Right lobe of liver (tissue), 6 donors: Measurements from ENCODE around the gene PLXNA4. TPM values are rescaled to one million over a fixed set of nuclear protein-coding genes. Genes with fewer than 3 reads are reported as not detected.
A peak's percentile ranks its signal among the peaks of the same experiment; 100 is the strongest.

Experiments used
- ATAC-seq, 4 donors: fragments of 200-7000 bp; cut with Tn5 transposase; one replicate each; pipeline ENCODE4 v1.9.1; 2020; ENCODE audit warnings: mild to moderate bottlenecking in 4 of 4, moderate library complexity in 4 of 4
- DNase-seq, 3 donors: peaks; one replicate each; pipeline ENCODE4 v3.0.0-alpha.2; 2020
- H3K27ac ChIP-seq, 3 donors: fragments of 200-600 bp; one replicate each; pipeline ENCODE4 v1.8.0; 2022
- H3K27me3 ChIP-seq, 2 donors: fragments of 200-600 bp; one replicate each; pipeline ENCODE4 v1.8.0; 2022
- H3K36me3 ChIP-seq, 4 donors: fragments of 200-600 bp; sonication (generic) in 1 of 4; one replicate each; pipeline versions ENCODE4 v1.5.1 to v1.8.0; 2017 to 2022; ENCODE audit warnings: control low read depth in 1 of 4
- H3K4me1 ChIP-seq, 4 donors: fragments of 200-600 bp; sonication (generic) in 1 of 4; one replicate each; pipeline versions ENCODE4 v1.5.1 to v1.8.0; 2017 to 2022; ENCODE audit warnings: control low read depth in 1 of 4
- H3K4me3 ChIP-seq, 3 donors: fragments of 200-600 bp; one replicate each; pipeline ENCODE4 v1.8.0; 2022
- H3K9me3 ChIP-seq, 4 donors: fragments of 200-600 bp; sonication (generic) in 1 of 4; one replicate each; pipeline versions ENCODE4 v1.5.1 to v1.8.0; 2017 to 2022; ENCODE audit warnings: control low read depth in 1 of 4
- POLR2A ChIP-seq: fragments of 450-650 bp; IDR thresholded peaks from one replicate; pipeline ENCODE4 v1.6.1; 2017; ENCODE audit warnings: antibody characterized with exemption, mild to moderate bottlenecking
- WGBS: methylation state at CpG from one replicate; pipeline ENCODE4 v1.1.6; 2018; ENCODE audit warnings: low coverage, low lambda C conversion rate; ENCODE audit not compliant: insufficient coverage; ENCODE audit errors: missing lambda C conversion rate; 5-methylcytosine and 5-hydroxymethylcytosine counted together
- intact Hi-C, 2 donors: fragments of 100-400 bp; cut with DNase I; formaldehyde crosslinking; loops; one replicate each; pipeline versions ENCODE4 v1.11.2 to v1.14.1; 2022
- total RNA-seq, 6 experiments: library from RNA; depleted of rRNA in 2 of 6; stranded (reverse); fragments of >200 nt in 2 of 6; fragmentation: NEBNext Ultra II Directional in 3 of 6; extraction: Animal tissue kit (Norgen Biotek cat#: 25700) in 3 of 6; gene quantifications; one replicate each; pipeline versions ENCODE4 v1.1.0 to v1.2.4, GENCODE V29; 2016 to 2023
- TF ChIP-seq, protein P1 (sequence below), 4 donors: fragments of 200-600 bp in 3 of 4; fragments of 450-650 bp in 1 of 4; IDR thresholded peaks; one replicate each; pipeline versions ENCODE4 v1.5.1 to v1.8.0; 2016 to 2022; ENCODE audit warnings: antibody characterized with exemption in 4 of 4, mild to moderate bottlenecking in 2 of 4
- donor health status: DM: no; HTN: yes; CAD: no.
- donor health status: DM: no; HTN: no; CAD: no.
- donor health status: DM: no; HTN: no; CAD: no.
- donor health status: DM: no; HTN: yes; CAD: no.
- donor health status: DM: no; HTN: yes; CAD: no.

Gene PLXNA4
- total RNA-seq, 6 experiments from 2014 or later, result 0.17 to 0.90 (median 0.30) TPM

DNA sequence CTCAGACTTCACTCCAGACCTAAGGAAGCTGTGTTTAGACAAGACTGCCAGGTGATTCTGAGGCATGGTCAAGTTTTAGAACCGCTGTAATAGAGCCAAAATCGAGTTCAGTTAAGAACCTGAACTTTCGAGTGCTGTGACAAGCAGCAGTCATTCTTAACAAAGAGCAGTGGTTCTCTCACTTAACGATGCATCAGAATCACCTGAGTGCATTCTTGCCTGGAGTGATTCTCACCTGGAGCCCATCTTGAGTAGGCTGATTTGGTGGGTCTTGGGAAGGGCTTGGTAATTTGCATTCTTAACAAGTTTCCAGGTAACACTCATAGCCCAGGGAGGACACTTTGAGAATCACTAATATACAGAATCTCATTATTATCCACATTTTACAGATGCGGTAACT lies 44.7 kb downstream of the PLXNA4 start:
- DNase-seq (no peak), ATAC-seq (no peak)
- TF ChIP-seq, protein P1, sequence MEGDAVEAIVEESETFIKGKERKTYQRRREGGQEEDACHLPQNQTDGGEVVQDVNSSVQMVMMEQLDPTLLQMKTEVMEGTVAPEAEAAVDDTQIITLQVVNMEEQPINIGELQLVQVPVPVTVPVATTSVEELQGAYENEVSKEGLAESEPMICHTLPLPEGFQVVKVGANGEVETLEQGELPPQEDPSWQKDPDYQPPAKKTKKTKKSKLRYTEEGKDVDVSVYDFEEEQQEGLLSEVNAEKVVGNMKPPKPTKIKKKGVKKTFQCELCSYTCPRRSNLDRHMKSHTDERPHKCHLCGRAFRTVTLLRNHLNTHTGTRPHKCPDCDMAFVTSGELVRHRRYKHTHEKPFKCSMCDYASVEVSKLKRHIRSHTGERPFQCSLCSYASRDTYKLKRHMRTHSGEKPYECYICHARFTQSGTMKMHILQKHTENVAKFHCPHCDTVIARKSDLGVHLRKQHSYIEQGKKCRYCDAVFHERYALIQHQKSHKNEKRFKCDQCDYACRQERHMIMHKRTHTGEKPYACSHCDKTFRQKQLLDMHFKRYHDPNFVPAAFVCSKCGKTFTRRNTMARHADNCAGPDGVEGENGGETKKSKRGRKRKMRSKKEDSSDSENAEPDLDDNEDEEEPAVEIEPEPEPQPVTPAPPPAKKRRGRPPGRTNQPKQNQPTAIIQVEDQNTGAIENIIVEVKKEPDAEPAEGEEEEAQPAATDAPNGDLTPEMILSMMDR (IDR thresholded peaks at IDR 0.05), result no peak
- TF ChIP-seq POLR2A, result no peak
- H3K4me3 ChIP-seq, result no peak overlapping the region
- no peaks in the 10 kb centered on the region for H3K36me3 ChIP-seq
- 47% methylated on average over 3 of the region's 5 CpGs for WGBS
- H3K4me1 ChIP-seq, result peaks cover 0 to 5% (median 0%) of the 10 kb centered on the region in 4 donors
- no peaks in the 10 kb centered on the region for H3K27me3 ChIP-seq
- intact Hi-C loops, result no loop called here
- no peak overlapping the region for H3K27ac ChIP-seq
- no peaks in the 10 kb centered on the region for H3K9me3 ChIP-seq

DNA sequence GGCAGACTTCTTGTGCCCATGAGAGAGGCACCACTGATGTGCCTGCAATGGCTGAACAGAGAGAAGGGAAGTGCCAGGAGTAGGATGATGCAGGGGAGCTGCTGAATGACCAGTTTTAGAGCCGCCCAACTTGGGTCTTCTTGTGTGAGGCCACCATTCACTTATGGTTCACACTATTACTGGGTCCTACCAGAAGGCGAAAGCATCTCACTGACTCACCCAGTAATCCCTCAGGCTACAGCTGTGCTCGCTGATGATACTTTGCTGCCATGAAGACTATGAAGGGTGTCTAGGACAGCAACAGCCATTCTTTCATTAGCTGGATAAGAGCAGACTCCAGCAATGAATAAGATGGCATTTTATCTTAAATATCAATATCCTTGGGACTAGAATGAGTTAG lies 47.6 kb downstream of the PLXNA4 start:
- Histone ChIP-seq H3K27ac (no peak overlapping the region), H3K4me1 (peaks cover 0 to 5% (median 0%) of the 10 kb centered on the region in 4 donors), H3K36me3 (no peaks in the 10 kb centered on the region), H3K4me3 (no peak overlapping the region), H3K9me3 (no peaks in the 10 kb centered on the region), H3K27me3 (no peaks in the 10 kb centered on the region)
- DNase-seq, result no peak
- no peak for ATAC-seq
- intact Hi-C loops, result no loop called here
- no peak for TF ChIP-seq POLR2A
- TF ChIP-seq, protein P1 (IDR thresholded peaks at IDR 0.05), result no peak
- no CpG with 5 or more reads among the region's 3 CpGs for WGBS

DNA sequence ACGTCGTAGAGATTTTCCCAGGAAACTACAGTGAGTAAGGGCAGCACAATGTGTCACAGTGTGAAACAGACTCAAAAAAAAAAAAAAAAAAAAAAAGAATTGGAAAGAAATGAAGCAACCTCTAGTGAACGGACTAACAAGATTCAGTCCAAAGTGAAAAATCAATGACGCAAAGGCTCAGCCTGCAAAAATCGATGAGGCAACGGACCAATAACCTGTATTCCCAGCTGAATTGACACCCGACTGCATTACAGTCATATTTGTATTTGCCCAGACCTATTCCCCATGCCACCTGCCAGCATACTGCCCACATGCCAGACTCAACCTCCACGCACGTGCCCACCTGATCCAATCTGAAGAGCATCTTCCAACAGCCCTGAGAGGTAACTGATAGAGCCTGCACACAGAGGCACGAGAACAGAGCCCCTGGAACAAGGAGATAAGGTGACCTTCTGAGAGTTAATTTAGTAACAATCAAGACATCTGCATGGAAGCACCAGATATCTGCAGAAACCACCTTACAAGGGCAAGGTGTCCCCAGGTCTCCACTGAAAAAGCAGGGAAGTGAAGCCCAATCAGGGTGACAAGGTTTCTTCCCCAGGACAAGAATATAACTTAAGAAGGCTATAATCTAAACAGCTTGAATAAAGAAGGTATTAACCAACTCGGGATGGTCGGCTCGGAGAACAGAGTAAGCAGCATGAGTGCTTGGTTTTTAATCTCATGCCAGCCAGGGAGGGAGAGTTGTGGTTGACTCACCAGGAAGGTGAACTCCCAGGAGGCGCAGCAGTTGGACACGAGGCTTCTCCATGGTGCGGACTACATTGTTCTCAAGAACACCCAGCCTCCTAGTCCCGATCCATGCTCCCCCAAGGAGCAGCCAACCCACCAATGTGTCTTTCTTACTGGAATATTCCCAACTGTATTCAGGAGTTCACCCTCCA lies 48.5 kb downstream of the PLXNA4 start:
- DNase-seq (peak in 2 of 3 donors; percentile 47 to 57), ATAC-seq (peak; percentile 77 to 90 (median 86))
- no peak overlapping the region for H3K27ac ChIP-seq
- intact Hi-C loops, result no loop called here
- H3K27me3 ChIP-seq, result no peaks in the 10 kb centered on the region
- no peaks in the 10 kb centered on the region for H3K36me3 ChIP-seq
- H3K4me1 ChIP-seq, result peaks cover 0 to 5% (median 0%) of the 10 kb centered on the region in 4 donors
- WGBS, result 50% methylated on average over 15 of the region's 17 CpGs
- TF ChIP-seq, protein P1 (IDR thresholded peaks at IDR 0.05), result no peak
- no peak for TF ChIP-seq POLR2A
- no peak overlapping the region for H3K4me3 ChIP-seq
- H3K9me3 ChIP-seq, result no peaks in the 10 kb centered on the region

DNA sequence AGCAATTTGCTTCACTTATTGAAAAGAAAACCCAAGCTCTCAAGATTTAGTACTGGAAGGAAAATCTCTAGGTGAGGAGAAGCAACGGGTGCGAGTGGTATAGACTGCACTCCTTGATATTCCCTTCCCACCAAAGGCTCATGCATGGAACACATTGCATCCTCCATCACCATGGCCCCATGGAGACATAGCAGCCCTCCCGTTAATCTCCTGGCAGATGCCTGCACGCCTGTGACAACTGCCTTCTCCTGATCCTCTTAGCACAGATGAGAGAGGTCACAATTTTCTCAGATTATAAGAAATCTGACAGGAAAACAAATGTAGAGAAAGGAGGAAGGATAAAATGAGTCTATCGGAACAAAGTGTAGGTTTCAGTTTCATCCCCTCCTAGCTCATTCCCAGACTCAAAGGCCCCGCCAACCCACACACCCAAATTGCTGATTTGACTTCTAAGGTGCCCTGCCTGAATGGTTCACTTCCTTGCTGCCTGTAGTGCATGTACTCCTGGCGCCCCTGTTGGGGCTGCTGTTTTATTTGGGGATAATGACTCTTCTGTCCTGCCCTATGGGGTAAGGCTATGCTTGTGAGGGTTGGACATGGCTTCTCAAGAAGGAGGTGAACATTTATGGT lies 50.0 kb downstream of the PLXNA4 start:
- no peak overlapping the region for H3K27ac ChIP-seq
- WGBS, result 66% methylated on average over 7 of the region's 7 CpGs
- intact Hi-C loops, result no loop called here

More for the DNA sequence above, 50.0 kb downstream of the PLXNA4 start:
- Histone ChIP-seq H3K36me3 (no peaks in the 10 kb centered on the region), H3K27me3 (no peaks in the 10 kb centered on the region), H3K4me1 (peaks cover 0 to 5% (median 0%) of the 10 kb centered on the region in 4 donors), H3K9me3 (no peaks in the 10 kb centered on the region), H3K4me3 (no peak overlapping the region)
- DNase-seq (no peak), ATAC-seq (no peak)
- TF ChIP-seq, protein P1 (IDR thresholded peaks at IDR 0.05), result no peak
- TF ChIP-seq POLR2A, result no peak
